ENCODE results near the gene LIM2. TPM values are rescaled to one million over a fixed set of nuclear protein-coding genes. Genes with fewer than 3 reads are reported as not detected.

LIM2 gene
- total and polyA plus RNA-seq, 2 experiments from 2014 or later: not detected

DNA sequence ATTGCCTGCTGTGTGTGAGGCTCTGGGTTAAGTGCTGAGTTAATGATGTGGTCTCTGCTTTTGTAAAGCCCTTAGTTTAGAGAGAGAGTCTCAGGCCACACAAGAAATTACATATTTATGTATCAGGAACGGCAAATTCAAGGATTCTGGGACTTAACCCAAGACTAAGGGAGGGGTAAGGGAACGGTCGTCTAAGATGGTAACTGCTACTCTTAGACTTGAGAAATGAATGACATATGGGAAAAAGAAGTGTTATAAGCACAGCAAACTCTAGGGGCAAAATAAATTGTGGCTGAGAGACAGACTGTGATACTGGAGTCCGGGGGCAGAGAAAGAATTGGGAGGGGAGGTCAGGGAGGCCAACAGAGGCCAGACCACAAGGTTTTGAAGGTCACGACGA is 56.1 kb downstream of the LIM2 start:
- Histone ChIP-seq H3K27me3 (no peaks in the 10 kb centered on the region), H3K36me3 (no peaks in the 10 kb centered on the region), H3K4me3 (no peak overlapping the region), H3K9me3 (ENCODE audit: low read depth) (no peaks in the 10 kb centered on the region), H3K4me1 (ENCODE audit: low read depth) (no peaks in the 10 kb centered on the region), H3K27ac (no peak overlapping the region)
- no peak for DNase-seq (ENCODE audit: low read depth in 1 of 2, low spot score in 1 of 2)
- TF ChIP-seq, protein P1, sequence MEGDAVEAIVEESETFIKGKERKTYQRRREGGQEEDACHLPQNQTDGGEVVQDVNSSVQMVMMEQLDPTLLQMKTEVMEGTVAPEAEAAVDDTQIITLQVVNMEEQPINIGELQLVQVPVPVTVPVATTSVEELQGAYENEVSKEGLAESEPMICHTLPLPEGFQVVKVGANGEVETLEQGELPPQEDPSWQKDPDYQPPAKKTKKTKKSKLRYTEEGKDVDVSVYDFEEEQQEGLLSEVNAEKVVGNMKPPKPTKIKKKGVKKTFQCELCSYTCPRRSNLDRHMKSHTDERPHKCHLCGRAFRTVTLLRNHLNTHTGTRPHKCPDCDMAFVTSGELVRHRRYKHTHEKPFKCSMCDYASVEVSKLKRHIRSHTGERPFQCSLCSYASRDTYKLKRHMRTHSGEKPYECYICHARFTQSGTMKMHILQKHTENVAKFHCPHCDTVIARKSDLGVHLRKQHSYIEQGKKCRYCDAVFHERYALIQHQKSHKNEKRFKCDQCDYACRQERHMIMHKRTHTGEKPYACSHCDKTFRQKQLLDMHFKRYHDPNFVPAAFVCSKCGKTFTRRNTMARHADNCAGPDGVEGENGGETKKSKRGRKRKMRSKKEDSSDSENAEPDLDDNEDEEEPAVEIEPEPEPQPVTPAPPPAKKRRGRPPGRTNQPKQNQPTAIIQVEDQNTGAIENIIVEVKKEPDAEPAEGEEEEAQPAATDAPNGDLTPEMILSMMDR (IDR thresholded peaks at IDR 0.05; ENCODE audit: low read depth, low read length): no peak

DNA sequence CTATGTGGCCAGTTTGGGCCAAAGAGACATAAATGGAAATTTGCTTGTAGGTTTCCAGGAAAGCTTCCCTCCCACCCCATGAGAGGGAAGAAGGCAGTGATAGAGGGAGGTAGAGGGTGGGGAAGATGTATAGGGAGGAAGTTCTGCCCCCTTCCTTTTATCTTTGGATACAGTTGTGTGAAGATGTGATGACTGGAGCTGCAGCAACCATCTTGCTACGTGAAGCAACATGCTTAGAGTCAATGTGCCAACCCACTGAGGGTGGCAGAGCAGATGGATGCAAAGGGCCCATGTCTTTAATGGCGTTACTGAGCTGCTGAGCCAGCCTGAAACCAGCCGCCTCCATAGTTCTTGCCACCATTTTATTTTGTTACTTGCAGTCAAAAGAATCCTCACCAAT is 56.6 kb downstream of the LIM2 start:
- no peak overlapping the region for H3K27ac ChIP-seq
- no peak overlapping the region for H3K4me3 ChIP-seq
- H3K36me3 ChIP-seq: no peaks in the 10 kb centered on the region
- DNase-seq (ENCODE audit: low read depth in 1 of 2, low spot score in 1 of 2): no peak
- H3K4me1 ChIP-seq (ENCODE audit: low read depth): no peaks in the 10 kb centered on the region
- H3K27me3 ChIP-seq: no peaks in the 10 kb centered on the region
- no peaks in the 10 kb centered on the region for H3K9me3 ChIP-seq (ENCODE audit: low read depth)
- TF ChIP-seq, protein P1 (IDR thresholded peaks at IDR 0.05; ENCODE audit: low read depth, low read length): no peak

DNA sequence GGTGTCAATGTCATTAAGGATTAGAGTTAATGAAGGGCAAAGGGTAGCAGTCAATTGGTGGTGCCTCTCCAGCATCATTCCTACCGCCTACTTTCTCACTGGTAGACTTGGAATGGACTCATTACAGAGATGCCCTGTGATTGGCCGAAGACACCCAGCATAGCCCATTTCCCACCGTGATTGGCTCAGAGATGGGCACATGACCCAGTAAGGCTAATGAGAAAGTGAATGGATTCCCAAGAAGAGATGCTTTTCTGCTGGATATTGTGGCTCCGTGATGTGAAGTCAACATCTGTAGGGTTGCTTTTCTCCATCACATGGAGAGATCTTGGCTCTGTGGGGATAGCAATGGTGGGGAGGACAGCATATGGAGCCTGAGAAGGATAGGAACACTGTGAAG is 57.4 kb downstream of the LIM2 start:
- TF ChIP-seq, protein P1 (IDR thresholded peaks at IDR 0.05; ENCODE audit: low read depth, low read length): no peak
- no peak overlapping the region for H3K4me3 ChIP-seq
- H3K4me1 ChIP-seq (ENCODE audit: low read depth): no peaks in the 10 kb centered on the region
- no peaks in the 10 kb centered on the region for H3K36me3 ChIP-seq
- DNase-seq (ENCODE audit: low read depth in 1 of 2, low spot score in 1 of 2): no peak
- no peaks in the 10 kb centered on the region for H3K9me3 ChIP-seq (ENCODE audit: low read depth)
- no peaks in the 10 kb centered on the region for H3K27me3 ChIP-seq
- no peak overlapping the region for H3K27ac ChIP-seq

Other genes starting within 250 kb of the LIM2 start
- gene SIGLEC7, start 245.7 kb downstream of the LIM2 start, total RNA-seq: not detected in 2 replicates
- gene SIGLEC7, start 245.7 kb downstream of the LIM2 start, polyA plus RNA-seq: not detected in 2 replicates
- not detected in 2 replicates for gene CD33, start 162.9 kb downstream of the LIM2 start, total RNA-seq
- not detected in 2 replicates for gene CD33, start 162.9 kb downstream of the LIM2 start, polyA plus RNA-seq
- not detected in 2 replicates for gene SIGLECL1, start 136.9 kb downstream of the LIM2 start, total RNA-seq
- gene SIGLECL1, start 136.9 kb downstream of the LIM2 start, polyA plus RNA-seq: not detected in 2 replicates
- 9.7 and 12.6 TPM in 2 replicates for gene IGLON5, start 76.3 kb downstream of the LIM2 start, total RNA-seq
- 1.5 and 3.3 TPM in 2 replicates for gene IGLON5, start 76.3 kb downstream of the LIM2 start, polyA plus RNA-seq
- 5.0 and 6.5 TPM in 2 replicates for gene VSIG10L, start 45.8 kb downstream of the LIM2 start, total RNA-seq
- 8.1 and 9.1 TPM in 2 replicates for gene VSIG10L, start 45.8 kb downstream of the LIM2 start, polyA plus RNA-seq
- gene ETFB, start 21.6 kb downstream of the LIM2 start, total RNA-seq: 203 and 276 TPM in 2 replicates
- gene ETFB, start 21.6 kb downstream of the LIM2 start, polyA plus RNA-seq: 343 and 433 TPM in 2 replicates
- 0.45 TPM in 1 of 2 replicates, not detected in the other for gene CLDND2, start 19.0 kb downstream of the LIM2 start, total RNA-seq
- 16.5 and 22.3 TPM in 2 replicates for gene CLDND2, start 19.0 kb downstream of the LIM2 start, polyA plus RNA-seq
- gene NKG7, start 15.3 kb downstream of the LIM2 start, total RNA-seq: not detected in 2 replicates
- gene NKG7, start 15.3 kb downstream of the LIM2 start, polyA plus RNA-seq: 0.25 and 0.57 TPM in 2 replicates
- gene C19orf84, start 2.6 kb upstream of the LIM2 start, total RNA-seq: not detected in 2 replicates
- gene C19orf84, start 2.6 kb upstream of the LIM2 start, polyA plus RNA-seq: not detected in 2 replicates
- gene SIGLEC10, start 29.7 kb upstream of the LIM2 start, total RNA-seq: not detected in 2 replicates
- gene SIGLEC10, start 29.7 kb upstream of the LIM2 start, polyA plus RNA-seq: 0.22 and 0.55 TPM in 2 replicates
- gene SIGLEC8, start 70.5 kb upstream of the LIM2 start, total RNA-seq: not detected in 2 replicates
- gene SIGLEC8, start 70.5 kb upstream of the LIM2 start, polyA plus RNA-seq: not detected in 2 replicates
- gene CEACAM18, start 90.6 kb upstream of the LIM2 start, total RNA-seq: not detected in 2 replicates
- not detected in 2 replicates for gene CEACAM18, start 90.6 kb upstream of the LIM2 start, polyA plus RNA-seq
- not detected in 2 replicates for gene SIGLEC12, start 113.8 kb upstream of the LIM2 start, total RNA-seq
- not detected in 2 replicates for gene SIGLEC12, start 113.8 kb upstream of the LIM2 start, polyA plus RNA-seq
- gene SIGLEC6, start 143.7 kb upstream of the LIM2 start, total RNA-seq: not detected in 2 replicates
- gene SIGLEC6, start 143.7 kb upstream of the LIM2 start, polyA plus RNA-seq: not detected in 2 replicates
- 4.4 and 7.0 TPM in 2 replicates for gene ZNF175, start 183.3 kb upstream of the LIM2 start, total RNA-seq
- 2.3 and 3.6 TPM in 2 replicates for gene ZNF175, start 183.3 kb upstream of the LIM2 start, polyA plus RNA-seq
- not detected in 2 replicates for gene SIGLEC5, start 242.4 kb upstream of the LIM2 start, total RNA-seq
- gene SIGLEC5, start 242.4 kb upstream of the LIM2 start, polyA plus RNA-seq: not detected in 2 replicates

Measured in cardiac muscle cell (in vitro differentiated cells and primary cell).